GM12878 (cell line): ENCODE data around the gene MCM3. TPM values are rescaled to one million over a fixed set of nuclear protein-coding genes. Genes with fewer than 3 reads are reported as not detected.

Source experiments
- ATAC-seq: fragments of 200-7000 bp; cut with Tn5 transposase; 3 replicates; pipeline ENCODE4 v1.9.1; 2020; ENCODE audit warnings: mild to moderate bottlenecking, moderate library complexity
- BruUV-seq: library from RNA; stranded (reverse); fragments of 400-500 nt; replicated peaks from 2 replicates; lab custom pipeline; 2021; lab: Mats Ljungman, UMichigan
- CTCF ChIA-PET: fragments of 300-600 bp; sonication (Branson Sonifier 250); formaldehyde crosslinking; extraction: SDS; loops from one replicate; lab custom pipeline; 2021; ENCODE audit warnings: inconsistent platforms; lab: Yijun Ruan, JAX
- POLR2A ChIA-PET: fragments of 350-600 bp; formaldehyde crosslinking; extraction: SDS; loops from one replicate; lab custom pipeline; 2021; ENCODE audit warnings: inconsistent platforms; lab: Charles Lee
- RAD21 ChIA-PET: fragments of 300-600 bp; sonication (Branson Sonifier 250); formaldehyde crosslinking; loops from one replicate; lab custom pipeline; 2023; ENCODE audit warnings: antibody characterized with exemption; ENCODE audit not compliant: unreplicated experiment; lab: Charles Lee
- SMC1A ChIA-PET: fragments of 300-600 bp; sonication (Branson Sonifier 250); formaldehyde crosslinking; loops from one replicate; lab custom pipeline; 2023; ENCODE audit not compliant: unreplicated experiment, uncharacterized antibody; lab: Charles Lee
- DNase-seq: peaks from one replicate; pipeline ENCODE4 v3.0.0-alpha.2; 2011; ENCODE audit warnings: low read depth, low spot score
- FAIRE-seq: peaks from 3 replicates; lab custom pipeline; 2011; peaks lifted over from hg19 to GRCh38; lab: Jason Lieb, UNC
- H2AFZ ChIP-seq: 2 replicates; pipeline ENCODE4 v1.6.0; 2011; ENCODE audit warnings: low read depth, low read length, control low read depth; ENCODE audit not compliant: control insufficient read depth
- H3K27ac ChIP-seq: 2 replicates; pipeline ENCODE4 v1.5.1; 2011; ENCODE audit warnings: control low read depth; ENCODE audit not compliant: control insufficient read depth, insufficient read depth
- H3K27me3 ChIP-seq, 2 experiments: replicated peaks in 1 of 2; 2 replicates each; pipeline versions ENCODE4 v1.6.0 to v1.6.1; 2011; ENCODE audit warnings: low read length in 1 of 2; ENCODE audit not compliant: control insufficient read depth in 2 of 2, insufficient read depth in 2 of 2
- H3K36me3 ChIP-seq, 2 experiments: 2 replicates each; pipeline ENCODE4 v1.5.1; 2011; ENCODE audit warnings: low read length in 1 of 2; ENCODE audit not compliant: control insufficient read depth in 2 of 2, insufficient read depth in 2 of 2
- H3K4me1 ChIP-seq: 2 replicates; pipeline ENCODE4 v1.6.1; 2011; ENCODE audit warnings: mild to moderate bottlenecking, low read length, moderate library complexity, mixed read lengths; ENCODE audit not compliant: control insufficient read depth, insufficient read depth
- H3K4me2 ChIP-seq: 2 replicates; pipeline ENCODE4 v1.6.0; 2011; ENCODE audit warnings: control low read depth; ENCODE audit not compliant: control insufficient read depth, insufficient read depth
- H3K4me3 ChIP-seq: fragments of 200-600 bp; sonication (generic); 2 replicates; pipeline ENCODE4 v1.5.1; 2016
- H3K79me2 ChIP-seq: 2 replicates; pipeline ENCODE4 v1.6.0; 2011; ENCODE audit warnings: low read length; ENCODE audit not compliant: control insufficient read depth, insufficient read depth
- H3K9ac ChIP-seq: 2 replicates; pipeline ENCODE4 v1.8.0; 2011; ENCODE audit warnings: low read length, control low read depth, mixed read lengths; ENCODE audit not compliant: control insufficient read depth, insufficient read depth
- H3K9me3 ChIP-seq: replicated peaks from 3 replicates; pipeline ENCODE4 v1.5.1; 2011; ENCODE audit warnings: mild to moderate bottlenecking, low read length; ENCODE audit not compliant: control insufficient read depth, insufficient read depth
- H4K20me1 ChIP-seq: 2 replicates; pipeline ENCODE4 v1.6.0; 2011; ENCODE audit not compliant: control insufficient read depth, insufficient read depth
- HDAC6 ChIP-seq: fragments of 200-600 bp; sonication (generic); IDR thresholded peaks from one replicate; pipeline ENCODE4 v1.8.0; 2017; ENCODE audit warnings: antibody characterized with exemption; ENCODE audit not compliant: unreplicated experiment
- HDGF ChIP-seq: fragments of 450-650 bp; IDR thresholded peaks from 2 replicates; pipeline ENCODE4 v1.6.1; 2016; ENCODE audit warnings: antibody characterized with exemption
- MXI1 ChIP-seq: fragments of 150-350 bp; IDR thresholded peaks from 2 replicates; pipeline ENCODE4 v1.6.1; 2011; ENCODE audit warnings: low read depth, mild to moderate bottlenecking, inconsistent platforms, low read length, improper control_type of control experiment
- POLR2AphosphoS2 ChIP-seq: IDR thresholded peaks from 2 replicates; pipeline ENCODE4 v1.6.1; 2011; ENCODE audit warnings: low read depth, mild to moderate bottlenecking, low read length, improper control_type of control experiment, moderate library complexity
- RELA ChIP-seq: fragments of 450-650 bp; IDR thresholded peaks from 2 replicates; pipeline ENCODE4 v1.8.0; 2014; ENCODE audit warnings: borderline replicate concordance; ENCODE audit not compliant: partially characterized antibody
- STAT3 ChIP-seq: IDR thresholded peaks from 2 replicates; pipeline ENCODE4 v1.6.1; 2011; ENCODE audit warnings: low read depth, low read length, improper control_type of control experiment
- YY1 ChIP-seq: IDR thresholded peaks from 2 replicates; pipeline ENCODE4 v1.6.1; 2011; ENCODE audit warnings: low read depth, mild to moderate bottlenecking, low read length
- ZNF207 ChIP-seq: fragments of 450-650 bp; IDR thresholded peaks from 2 replicates; pipeline ENCODE4 v1.6.1; 2014; ENCODE audit warnings: antibody characterized with exemption, mild to moderate bottlenecking, borderline replicate concordance
- WGBS: methylation state at CpG from one replicate; pipeline ENCODE4 v1.1.6; 2016; ENCODE audit warnings: low lambda C conversion rate; ENCODE audit not compliant: insufficient replicate concordance, insufficient coverage; ENCODE audit errors: missing lambda C conversion rate; 5-methylcytosine and 5-hydroxymethylcytosine counted together
- in situ Hi-C: fragments of 300-500 bp; cut with MboI; formaldehyde crosslinking; loops from 9 replicates; pipeline ENCODE4 v1.14.3; 2018; ENCODE audit warnings: mixed read lengths
- intact Hi-C: fragments of 100-400 bp; cut with micrococcal nuclease; formaldehyde crosslinking; loops from one replicate; pipeline ENCODE4 v1.14.2; 2022; ENCODE audit not compliant: unreplicated experiment
- polyA plus RNA-seq, 11 experiments: library from polyadenylated mRNA; depleted of rRNA in 4 of 11; unstranded in 6 of 11; stranded (reverse) in 5 of 11; fragments of >200 nt; fragmentation: Nextera tagmentation in 4 of 11; fragmentation: Illumina TruSeq in 1 of 11; extraction: Ambion mirVana in 4 of 11; extraction: Trizol in 1 of 11; gene quantifications; 1 replicate in 1 of 11; 2 replicates in 10 of 11; pipeline versions ENCODE4 v1.2.1 to v1.2.3, GENCODE V29; 2011 to 2016; ENCODE audit warnings: inconsistent platforms in 2 of 11, missing spikeins in 2 of 11, low read depth in 1 of 11
- total RNA-seq, 4 experiments: library from RNA; depleted of rRNA in 3 of 4; stranded (reverse); fragments of >200 nt in 3 of 4; fragmentation: Illumina TruSeq in 1 of 4; extraction: Trizol in 1 of 4; gene quantifications; 2 replicates each; pipeline versions ENCODE4 v1.2.1 to v1.2.3, GENCODE V29; 2013 to 2021

The MCM3 gene
- total and polyA plus RNA-seq, 10 of the 15 experiments (the other 5 are each of a cell fraction or from before 2014, with no cell fraction given) = 74.1 to 265 (median 214) TPM

- DNase-seq (no peak), ATAC-seq (no peak)
- Histone ChIP-seq H3K79me2 (peaks cover 59% of the 10 kb centered on the region), H3K9me3 (no peaks in the 10 kb centered on the region), H3K27me3 (no peaks in the 10 kb centered on the region), H3K27ac (peak overlapping the region; percentile 38), H3K4me2 (peak overlapping the region; percentile 80), H3K4me1 (peaks cover 6% of the 10 kb centered on the region; the same call in 1 of the 2 replicates), H3K4me3 (peak overlapping the region; percentile 79), H3K9ac (peak overlapping the region; percentile 83), H3K36me3 (peaks cover 14 to 31% of the 10 kb centered on the region in 2 experiments), H4K20me1 (no peaks in the 10 kb centered on the region), H2AFZ (no peak overlapping the region)
- SMC1A ChIA-PET = interaction anchor here (0.7 to 12.1 kb wide), 28 partner anchors 8 to 382 kb away, joined by 3 to 358 read pairs (median 4); partner anchors contain the start of gene PAQR8
- POLR2A ChIA-PET = interaction anchor here (0.6 to 5.5 kb wide), 16 partner anchors 11 to 1521 kb away, joined by 3 to 79 read pairs (median 4); partner anchors contain the start of genes EFHC1 and PAQR8
- 8% methylated on average over 6 of the region's 6 CpGs for WGBS
- CTCF ChIA-PET = interaction anchor here (0.6 to 14.5 kb wide), 20 partner anchors 9 to 385 kb away, joined by 3 to 441 read pairs (median 5); partner anchors contain the start of gene PAQR8
- intact Hi-C loops = loop anchor here (5.0 to 10.0 kb wide), 3 partner anchors 214 to 712 kb away; partner anchors contain the start of gene GSTA4
- RAD21 ChIA-PET = interaction anchor here (1.0 to 9.0 kb wide), 11 partner anchors 14 to 380 kb away, joined by 3 to 224 read pairs (median 4); partner anchors contain the start of genes EFHC1 and PAQR8
- BruUV-seq = no TSS peak
- in situ Hi-C loops = loop anchor here (10.0 kb wide), 1 partner anchor 292 kb away; the partner anchor contains the start of gene TRAM2
- TF ChIP-seq HDGF (no peak), RELA (no peak), STAT3 (no peak), HDAC6 (no peak), ZNF207 (no peak), MXI1 (no peak), POLR2AphosphoS2 (no peak), YY1 (no peak)
- TF ChIP-seq, all 136 proteins: peak for 0
- FAIRE-seq = no peak
These were observed 1.4 kb downstream of the MCM3 start for GRCh38 chr6:52283111-52283510.
